Aorta (tissue), 5 donors: ENCODE measurements around the gene LIAS. TPM values are rescaled to one million over a fixed set of nuclear protein-coding genes. Genes with fewer than 3 reads are reported as not detected.

Source experiments
- ATAC-seq: fragments of 200-7000 bp; cut with Tn5 transposase; one replicate; pipeline ENCODE4 v1.9.1; 2022; ENCODE audit warnings: moderate library complexity; ENCODE audit not compliant: low FRiP score
- DNase-seq, 2 donors: peaks; one replicate each; pipeline ENCODE4 v3.0.0-alpha.2; 2020
- H3K27ac ChIP-seq, 2 donors: one replicate each; pipeline ENCODE4 v1.5.1; 2013; ENCODE audit warnings: low read length in 2 of 2, mild to moderate bottlenecking in 2 of 2, moderate library complexity in 2 of 2, control low read depth in 1 of 2, inconsistent platforms in 1 of 2, low read depth in 1 of 2
- H3K27me3 ChIP-seq, 2 donors: one replicate each; pipeline ENCODE4 v1.6.1; 2013; ENCODE audit warnings: control low read depth in 1 of 2, low read length in 1 of 2, mild to moderate bottlenecking in 1 of 2, moderate library complexity in 1 of 2; ENCODE audit not compliant: insufficient read depth in 2 of 2, control insufficient read depth in 1 of 2
- H3K36me3 ChIP-seq, 2 donors: one replicate each; pipeline ENCODE4 v1.6.1; 2013; ENCODE audit warnings: control low read depth in 1 of 2, low read length in 1 of 2, mild to moderate bottlenecking in 1 of 2; ENCODE audit not compliant: insufficient read depth in 2 of 2, control insufficient read depth in 1 of 2
- H3K4me1 ChIP-seq, 2 donors: one replicate each; pipeline ENCODE4 v1.6.1; 2013; ENCODE audit warnings: low read length in 2 of 2, control low read depth in 1 of 2, mild to moderate bottlenecking in 1 of 2, moderate library complexity in 1 of 2; ENCODE audit not compliant: insufficient read depth in 2 of 2, control insufficient read depth in 1 of 2
- H3K4me3 ChIP-seq, 2 donors: one replicate each; pipeline ENCODE4 v1.5.1; 2013; ENCODE audit warnings: low read length in 2 of 2, control low read depth in 1 of 2, mild to moderate bottlenecking in 1 of 2
- H3K9me3 ChIP-seq: one replicate; pipeline ENCODE4 v1.6.1; 2013; ENCODE audit warnings: mild to moderate bottlenecking, low read length; ENCODE audit not compliant: control insufficient read depth
- WGBS, 2 donors: extraction: QIAGEN DNeasy Blood & Tissue Kit; methylation state at CpG; one replicate each; pipeline ENCODE4 v1.1.7; 2013; 5-methylcytosine and 5-hydroxymethylcytosine counted together
- intact Hi-C, 2 donors: fragments of 100-400 bp; cut with DNase I; formaldehyde crosslinking; loops; one replicate each; pipeline versions ENCODE4 v1.14.2 to v1.15.0; 2022
- polyA plus RNA-seq, 2 donors: library from polyadenylated mRNA; stranded (reverse); fragments of 200-250 nt; gene quantifications; one replicate each; pipeline ENCODE4 v1.2.3, GENCODE V29; 2013
- total RNA-seq, 2 donors: library from RNA; stranded (reverse); fragmentation: NEBNext Ultra II Directional; extraction: Animal tissue kit (Norgen Biotek cat#: 25700); gene quantifications; one replicate each; pipeline ENCODE4 v1.2.1, GENCODE V29; 2021
- donor health status: healthy with polysubstance abuse.
- donor health status: Bipolar disorder and iron deficiency.
- donor health status: DM: no; HTN: no; CAD: no.
- donor health status: DM: no; HTN: no; CAD: no.
- donor health status: DM: yes; HTN: yes; CAD: no.

Gene LIAS
- total and polyA plus RNA-seq, 4 donors = 5.4 to 18.4 (median 9.3) TPM

GRCh38 chr4:39516407-39516966 lies 57.6 kb downstream of the LIAS start:
- Histone ChIP-seq H3K4me1 (no peaks in the 10 kb centered on the region), H3K9me3 (no peaks in the 10 kb centered on the region), H3K27ac (no peak overlapping the region), H3K27me3 (no peaks in the 10 kb centered on the region), H3K36me3 (peaks cover 0 to 2% of the 10 kb centered on the region in 2 donors), H3K4me3 (no peak overlapping the region)
- intact Hi-C loops = no loop called here
- DNase-seq = no peak
- ATAC-seq = no peak
- WGBS, 2 donors = 76 to 79% methylated on average over 2 of the region's 2 CpGs

GRCh38 chr4:39518484-39518883 lies 59.6 kb downstream of the LIAS start:
- Histone ChIP-seq H3K4me1 (no peaks in the 10 kb centered on the region), H3K27me3 (no peaks in the 10 kb centered on the region), H3K9me3 (no peaks in the 10 kb centered on the region), H3K36me3 (peaks cover 0 to 2% of the 10 kb centered on the region in 2 donors), H3K4me3 (no peak overlapping the region), H3K27ac (no peak overlapping the region)
- DNase-seq (no peak), ATAC-seq (no peak)
- 86 to 88% methylated on average over 6 of the region's 6 CpGs for WGBS, 2 donors
- intact Hi-C loops = no loop called here

- no peaks in the 10 kb centered on the region for H3K27me3 ChIP-seq
- DNase-seq (no peak), ATAC-seq (no peak)
- H3K36me3 ChIP-seq = peaks cover 0 to 2% of the 10 kb centered on the region in 2 donors
- no peaks in the 10 kb centered on the region for H3K4me1 ChIP-seq
- no peak overlapping the region for H3K27ac ChIP-seq
- intact Hi-C loops = no loop called here
- 18 to 19% methylated on average over 5 of the region's 5 CpGs for WGBS, 2 donors
- H3K9me3 ChIP-seq = no peaks in the 10 kb centered on the region
- no peak overlapping the region for H3K4me3 ChIP-seq
Measured at GRCh38 chr4:39521253-39521919, 62.5 kb downstream of the LIAS start.

GRCh38 chr4:39522068-39522467 lies 63.2 kb downstream of the LIAS start:
- ATAC-seq (no peak), DNase-seq (no peak)
- no peaks in the 10 kb centered on the region for H3K4me1 ChIP-seq
- no peaks in the 10 kb centered on the region for H3K27me3 ChIP-seq
- no peaks in the 10 kb centered on the region for H3K9me3 ChIP-seq
- intact Hi-C loops = no loop called here
- WGBS, 2 donors = 78 to 82% methylated on average over 2 of the region's 2 CpGs
- H3K27ac ChIP-seq = no peak overlapping the region
- H3K4me3 ChIP-seq = no peak overlapping the region
- peaks cover 0 to 2% of the 10 kb centered on the region in 2 donors for H3K36me3 ChIP-seq

- intact Hi-C loops = no loop called here
- Histone ChIP-seq H3K4me3 (no peak overlapping the region), H3K9me3 (no peaks in the 10 kb centered on the region), H3K36me3 (peaks cover 0 to 2% of the 10 kb centered on the region in 2 donors), H3K27me3 (no peaks in the 10 kb centered on the region), H3K27ac (no peak overlapping the region), H3K4me1 (no peaks in the 10 kb centered on the region)
- peak in 1 of 2 donors; percentile 31 for DNase-seq
- 84 to 89% methylated on average over 7 of the region's 7 CpGs for WGBS, 2 donors
- no peak for ATAC-seq
Measured at GRCh38 chr4:39524161-39524957, 65.5 kb downstream of the LIAS start.

DNA sequence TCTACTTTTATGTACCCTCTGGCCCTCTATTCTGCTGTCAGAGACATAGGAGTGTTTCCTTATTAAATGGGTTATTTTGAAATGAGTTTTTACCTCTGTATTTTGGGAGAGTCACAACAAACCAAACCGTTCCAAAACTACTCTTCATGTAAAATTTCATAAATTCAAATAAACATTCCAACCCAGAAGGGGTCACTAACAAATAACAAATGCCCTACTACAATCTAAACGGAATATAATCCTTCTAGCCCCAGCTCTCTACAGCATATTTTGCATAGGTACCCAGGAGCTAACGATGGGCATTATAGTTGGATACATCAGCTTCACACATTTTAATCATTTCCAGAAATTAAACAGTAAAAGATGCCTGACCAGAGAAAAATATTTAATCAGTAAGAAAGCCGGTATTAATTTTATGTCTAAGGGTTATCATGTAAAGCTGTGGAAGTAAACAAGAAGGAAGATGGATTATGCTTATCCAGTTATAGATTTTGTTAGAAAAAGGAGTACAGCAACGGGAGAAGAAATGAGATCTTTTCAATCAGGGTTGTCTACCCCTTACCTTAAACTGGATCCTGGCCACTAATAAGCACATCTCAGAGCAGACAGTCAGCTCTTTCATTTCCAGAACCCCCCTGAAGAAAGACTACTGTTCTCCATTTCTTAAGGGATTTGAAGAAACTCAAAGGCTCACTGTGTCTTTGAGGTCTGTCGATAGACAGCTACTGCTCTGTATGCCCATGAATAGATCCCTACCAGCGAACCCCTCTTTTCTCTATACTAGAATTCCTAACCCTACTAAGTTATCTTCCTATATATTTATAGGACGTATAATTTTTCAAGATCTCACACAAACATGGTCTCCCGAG lies 67.2 kb downstream of the LIAS start:
- intact Hi-C loops = loop anchor here (2.0 to 5.0 kb wide), 3 partner anchors 54 to 113 kb away; partner anchors contain the start of gene SMIM14 (in 1 of the 2)
- H3K36me3 ChIP-seq = no peaks in the 10 kb centered on the region
- ATAC-seq (no peak), DNase-seq (no peak)
- H3K27ac ChIP-seq = peak overlapping the region in 1 of 2 donors; percentile 87
- peak overlapping the region; percentile 56 to 92 for H3K4me3 ChIP-seq
- WGBS, 2 donors = 2 to 5% methylated on average over 9 of the region's 9 CpGs
- no peaks in the 10 kb centered on the region for H3K27me3 ChIP-seq
- H3K9me3 ChIP-seq = no peaks in the 10 kb centered on the region
- no peaks in the 10 kb centered on the region for H3K4me1 ChIP-seq

GRCh38 chr4:39526765-39527295 lies 68.0 kb downstream of the LIAS start:
- H3K27ac ChIP-seq = peak overlapping the region; percentile 87 to 91
- ATAC-seq (no peak), DNase-seq (no peak)
- WGBS, 2 donors = 0 to 1% methylated on average over 33 of the region's 33 CpGs
- H3K9me3 ChIP-seq = no peaks in the 10 kb centered on the region
- peak overlapping the region; percentile 56 to 92 for H3K4me3 ChIP-seq
- H3K4me1 ChIP-seq = no peaks in the 10 kb centered on the region
- no peaks in the 10 kb centered on the region for H3K27me3 ChIP-seq
- no peaks in the 10 kb centered on the region for H3K36me3 ChIP-seq
- intact Hi-C loops = loop anchor here (1.0 to 5.0 kb wide), 4 partner anchors 55 to 112 kb away; partner anchors contain the start of gene SMIM14 (in 1 of the 2)
